Femur (tissue), 1 donor: ENCODE measurements around the gene FAM120AOS.
A peak's percentile ranks its signal among the peaks of the same experiment; 100 is the strongest.

ENCODE experiments used
- DNase-seq: peaks from one replicate; pipeline ENCODE4 v3.0.0-alpha.2; 2017

Gene FAM120AOS

DNA sequence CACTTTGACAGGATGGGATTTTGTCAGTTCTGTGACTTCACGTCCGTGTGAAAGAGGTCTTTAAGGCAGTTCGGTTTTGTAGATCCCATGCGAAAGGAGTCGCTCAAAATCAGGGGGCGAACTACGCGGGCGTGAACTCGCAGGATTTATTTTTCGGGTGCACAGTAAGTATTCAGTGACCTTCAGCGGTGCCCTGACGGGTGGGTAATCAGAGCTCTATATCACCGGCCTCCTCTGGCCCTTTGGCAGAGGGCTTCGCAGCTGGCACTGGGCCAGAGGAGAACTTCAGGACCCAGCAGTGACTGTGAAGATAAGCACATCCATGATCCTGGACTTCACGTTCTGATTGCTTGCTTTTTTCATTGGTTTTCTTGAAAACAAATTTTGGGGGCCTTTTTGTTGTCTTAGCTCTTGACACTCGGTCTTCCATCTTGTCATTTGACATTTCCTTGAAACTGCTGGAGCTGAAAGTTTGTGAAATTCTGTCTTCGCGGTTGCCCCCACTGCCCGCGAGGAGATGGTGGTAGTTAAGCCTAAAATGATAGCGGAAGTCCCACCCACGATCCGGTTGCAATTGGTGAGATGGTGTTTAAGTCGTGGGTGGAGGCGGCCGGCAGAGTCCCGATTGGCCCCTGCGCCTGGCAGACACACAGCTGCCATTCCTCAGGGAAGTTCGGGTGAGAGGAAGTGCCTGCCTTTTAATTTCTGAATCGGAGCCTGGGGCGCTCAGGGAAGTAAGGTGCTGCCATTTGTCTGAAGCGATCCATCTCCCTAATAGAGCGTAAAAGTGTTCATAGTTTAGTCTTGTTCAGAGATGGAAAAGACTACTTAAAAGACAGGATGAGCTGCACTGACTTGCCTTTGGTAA lies at the start of gene FAM120AOS:
TSS of gene FAM120AOS (minus strand) at position 535 of the 868 bp plus-strand sequence. CDS start 872 bp downstream, outside the sequence.
- peak; percentile 95 for DNase-seq

DNA sequence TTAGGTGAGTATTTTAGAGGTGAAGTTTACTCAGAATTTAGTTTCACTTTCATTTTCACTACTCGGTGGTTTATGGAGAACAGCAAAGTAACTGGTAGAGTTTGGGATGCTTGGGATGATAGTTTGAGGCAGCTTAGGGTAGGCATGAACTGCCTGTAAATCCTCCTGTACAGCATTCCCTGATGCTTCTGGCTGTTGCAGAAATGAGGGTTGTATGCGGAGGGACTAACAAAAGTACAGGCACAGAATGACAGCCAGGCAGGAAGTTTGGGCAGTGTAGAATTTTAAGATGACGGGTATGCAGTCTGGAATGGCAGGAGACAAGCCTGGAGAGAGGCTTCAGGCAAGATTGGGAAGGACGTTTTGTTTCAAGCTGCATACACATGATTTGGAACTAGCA lies 48.0 kb upstream of the FAM120AOS start:
- DNase-seq, result no peak

GRCh38 chr9:93500571-93501298 lies 47.4 kb upstream of the FAM120AOS start:
- DNase-seq, result no peak

- DNase-seq, result no peak
These were observed 42.9 kb upstream of the FAM120AOS start for GRCh38 chr9:93496285-93496684.

DNA sequence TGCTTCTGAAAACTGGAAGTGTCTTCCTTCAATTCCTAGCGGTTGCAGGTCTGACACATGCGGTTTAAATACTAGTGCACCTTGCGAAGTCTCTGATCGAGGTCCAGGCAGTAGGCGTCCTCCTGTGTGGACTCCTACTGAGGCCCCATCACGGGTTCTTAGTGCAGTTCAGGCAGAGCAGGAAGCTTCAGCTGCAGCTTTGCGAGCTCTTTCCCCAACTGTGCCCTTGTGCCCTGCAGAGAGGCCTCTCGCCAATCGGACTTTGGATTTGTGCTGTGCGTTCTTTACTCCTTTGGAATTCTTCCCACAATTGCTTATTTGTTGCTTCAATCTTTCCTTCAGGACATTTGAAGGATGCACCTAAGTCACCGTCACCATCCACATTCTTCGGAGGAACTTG lies 40.6 kb upstream of the FAM120AOS start:
- DNase-seq, result no peak

DNA sequence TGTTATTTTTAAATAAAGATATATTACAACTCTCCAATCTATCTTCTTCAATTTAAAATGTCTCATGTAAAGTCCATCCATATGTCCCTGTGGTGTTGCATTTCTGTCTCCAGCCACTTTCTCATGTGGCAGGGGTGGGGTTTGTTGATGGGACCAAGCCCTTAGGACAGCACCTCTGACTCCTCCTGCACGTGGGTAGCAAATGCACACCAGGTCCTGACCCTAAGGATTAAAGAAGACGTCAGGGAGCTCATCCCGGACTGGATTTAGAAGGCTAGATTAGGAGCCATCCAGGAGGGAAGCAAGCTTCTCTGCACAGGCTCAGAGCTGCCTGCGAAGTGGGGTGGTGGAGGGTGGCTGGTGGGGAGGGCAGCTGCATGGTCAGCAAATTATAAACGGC lies 38.9 kb upstream of the FAM120AOS start:
- DNase-seq, result no peak

- DNase-seq, result no peak
These were observed 38.3 kb upstream of the FAM120AOS start for GRCh38 chr9:93491593-93492232.

- no peak for DNase-seq
These were observed 34.9 kb upstream of the FAM120AOS start for GRCh38 chr9:93488244-93488643.

DNA sequence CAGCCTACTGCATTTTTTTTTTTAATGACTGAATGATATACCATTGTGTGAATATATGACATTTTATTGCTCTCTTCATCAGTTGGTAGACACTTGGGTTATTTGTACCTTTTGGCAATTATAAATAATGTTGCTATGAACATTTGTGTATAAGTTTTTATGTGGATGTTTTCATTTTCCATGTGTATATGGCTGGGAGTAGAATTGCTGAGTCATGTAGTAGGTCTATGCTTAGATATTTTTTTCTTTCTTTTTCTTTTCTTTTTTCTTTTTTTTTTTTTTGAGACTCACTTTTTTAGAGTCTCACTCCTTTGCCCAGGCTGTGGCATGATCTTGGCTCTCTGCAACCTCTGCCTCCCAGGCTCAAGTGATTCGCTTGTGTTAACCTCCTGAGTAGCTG lies 32.9 kb upstream of the FAM120AOS start:
- DNase-seq, result no peak

GRCh38 chr9:93483497-93483896 lies 30.1 kb upstream of the FAM120AOS start:
- no peak for DNase-seq

- no peak for DNase-seq
These were observed 27.4 kb upstream of the FAM120AOS start for GRCh38 chr9:93480728-93481324.

GRCh38 chr9:93480262-93480661 lies 26.9 kb upstream of the FAM120AOS start:
- no peak for DNase-seq

GRCh38 chr9:93479726-93480125 lies 26.3 kb upstream of the FAM120AOS start:
- no peak for DNase-seq

GRCh38 chr9:93477397-93477796 lies 24.0 kb upstream of the FAM120AOS start:
- no peak for DNase-seq

GRCh38 chr9:93476924-93477323 lies 23.5 kb upstream of the FAM120AOS start:
- no peak for DNase-seq

GRCh38 chr9:93475856-93476255 lies 22.5 kb upstream of the FAM120AOS start:
- no peak for DNase-seq

DNA sequence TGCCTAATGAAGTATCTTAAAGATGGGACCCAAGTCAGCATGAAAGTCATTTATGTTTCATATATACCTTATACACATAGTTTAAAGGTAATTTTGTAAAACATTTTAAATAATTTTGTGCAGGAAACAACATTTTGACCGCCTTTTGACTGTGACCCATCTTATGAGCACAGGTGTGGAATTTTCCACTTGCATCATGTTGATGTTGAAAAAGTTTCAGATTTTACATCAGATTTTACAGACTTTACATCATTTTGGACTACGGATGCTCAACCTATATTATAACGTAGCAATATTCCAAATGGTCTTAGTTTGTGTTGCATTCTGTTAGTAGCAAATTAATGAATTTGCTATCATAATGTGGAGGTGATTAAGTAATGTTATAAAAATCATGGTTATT lies 21.7 kb upstream of the FAM120AOS start:
- DNase-seq, result no peak

DNA sequence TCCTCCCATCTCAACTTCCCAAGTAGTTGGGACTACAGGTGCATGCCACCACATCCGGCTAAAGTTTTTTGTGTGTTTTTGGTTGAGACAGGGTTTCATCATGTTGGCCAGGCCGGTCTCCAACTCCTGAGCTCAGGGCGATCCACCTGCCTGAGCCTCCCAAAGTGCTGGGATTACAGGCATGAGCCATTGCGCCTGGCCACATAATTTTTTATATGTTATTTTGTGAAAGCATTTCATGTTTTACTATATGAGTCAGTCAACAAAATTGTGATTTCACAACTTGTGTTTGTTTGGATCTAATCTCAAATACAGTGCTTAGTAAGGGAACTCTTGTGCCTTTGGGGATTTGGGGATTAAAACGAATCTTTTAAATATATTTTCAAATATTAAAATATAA lies 20.0 kb upstream of the FAM120AOS start:
- DNase-seq, result no peak

DNA sequence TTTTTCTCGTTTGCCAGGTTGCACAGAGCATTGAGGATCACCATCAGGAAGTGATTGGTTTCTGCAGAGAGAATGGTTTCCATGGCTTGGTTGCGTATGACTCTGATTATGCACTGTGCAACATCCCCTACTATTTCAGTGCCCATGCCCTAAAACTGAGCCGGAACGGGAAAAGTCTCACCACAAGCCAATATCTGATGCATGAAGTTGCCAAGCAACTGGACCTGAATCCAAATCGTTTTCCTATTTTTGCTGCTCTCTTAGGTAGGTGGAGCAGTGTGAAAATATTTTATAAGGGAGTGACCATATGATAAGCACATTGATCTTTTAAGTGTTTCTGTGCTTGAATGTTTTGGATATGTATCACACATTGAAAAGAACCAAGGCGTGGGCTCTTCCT lies 17.7 kb upstream of the FAM120AOS start:
- DNase-seq, result no peak

- DNase-seq, result no peak
These were observed 17.0 kb upstream of the FAM120AOS start for GRCh38 chr9:93470391-93470790.

GRCh38 chr9:93468763-93469456 lies 15.5 kb upstream of the FAM120AOS start:
- DNase-seq, result peak; percentile 37

DNA sequence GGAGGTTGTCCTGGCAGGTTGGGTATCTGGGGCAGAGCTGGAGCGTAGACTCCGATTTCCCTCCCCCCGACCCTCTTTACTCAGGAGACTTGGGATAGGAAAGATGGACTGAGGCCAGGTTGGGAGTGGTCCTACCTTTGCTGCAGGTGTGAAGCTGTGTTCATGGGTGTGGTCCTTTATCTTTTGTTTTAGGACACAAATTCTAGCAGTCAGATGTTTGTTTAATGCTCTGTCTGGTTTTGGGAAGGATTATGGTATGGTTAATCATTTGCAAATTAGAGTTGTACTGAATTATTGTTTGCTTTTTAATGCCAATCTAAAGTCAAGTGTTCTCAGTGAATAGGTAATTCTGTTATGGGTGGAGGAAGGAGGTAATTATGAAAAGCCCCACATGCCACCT lies 14.1 kb upstream of the FAM120AOS start:
- DNase-seq, result no peak

DNA sequence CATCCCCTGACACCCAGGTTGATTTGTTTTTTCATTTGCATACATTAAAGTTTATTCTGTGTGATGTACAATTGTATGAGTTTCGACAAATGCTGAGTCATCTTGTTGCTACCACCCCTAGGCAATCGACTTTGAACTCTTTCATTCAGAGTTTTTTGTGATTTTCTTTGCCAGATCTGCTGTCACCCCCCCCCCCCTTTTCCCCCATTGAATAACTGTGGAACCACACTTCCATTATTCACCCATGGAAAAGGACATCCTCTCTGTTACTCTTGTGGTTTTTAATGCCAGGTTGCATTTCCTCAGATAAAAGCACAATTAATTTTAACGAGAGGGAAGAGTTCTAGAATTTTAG lies 13.7 kb upstream of the FAM120AOS start:
- DNase-seq, result no peak
